DMS53 treated with DMSO at 0.1 percent for 48 hours (cell line): ENCODE measurements around the gene VPS26C.
"Not testable (repeated sequence)": the region's sequence is repeated elsewhere in the genome, so short reads cannot be mapped to it uniquely, and the experiment has no call there.

Source experiments
- DNase-seq: peaks from one replicate; lab custom pipeline; 2025; ENCODE audit not compliant: unreplicated experiment; lab: John Stamatoyannopoulos, UW

VPS26C gene

GRCh38 chr21:37231671-37232070 is 35.5 kb downstream of the VPS26C start:
- DNase-seq = no peak

DNA sequence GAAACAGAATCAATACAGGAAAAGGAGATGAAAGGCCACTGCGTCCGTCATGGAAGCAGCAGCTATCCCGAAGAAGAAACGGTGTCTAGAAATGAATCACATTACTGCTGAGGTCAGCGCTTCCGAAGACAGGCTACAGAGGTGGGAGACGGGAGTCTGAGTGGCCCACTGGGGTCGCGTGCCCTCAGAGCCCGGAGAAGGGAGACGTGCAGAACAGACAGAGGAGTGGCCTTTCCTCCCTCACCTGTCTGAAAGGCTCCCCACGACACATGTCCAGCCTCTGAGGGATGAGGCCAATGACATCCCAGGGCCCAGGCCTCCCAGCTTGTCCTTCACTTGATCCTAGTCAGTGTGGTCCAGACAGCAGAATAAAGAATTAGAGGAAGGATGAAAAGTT is 35.9 kb downstream of the VPS26C start:
- DNase-seq = no peak

- DNase-seq = peak; percentile 67
Observed at GRCh38 chr21:37230632-37231248, 36.4 kb downstream of the VPS26C start.

DNA sequence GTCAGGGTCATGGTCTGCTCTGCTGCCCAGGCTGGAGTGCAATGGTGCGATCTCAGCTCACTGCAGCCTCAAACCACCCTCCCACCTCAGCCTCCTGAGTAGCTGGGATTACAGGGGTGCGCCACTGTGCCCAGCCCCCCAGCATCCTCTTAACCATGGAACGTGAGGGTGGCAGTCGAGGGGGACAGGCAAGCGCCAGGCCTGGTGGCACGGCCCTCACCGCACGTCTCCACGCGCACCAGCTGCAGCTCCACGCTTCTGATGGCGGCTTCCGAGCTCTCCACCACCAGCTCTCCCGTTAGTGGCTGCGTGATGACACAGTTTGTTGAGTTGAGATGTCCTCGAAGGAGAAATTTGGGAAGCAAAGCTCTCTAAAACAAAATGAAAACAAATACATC is 39.1 kb downstream of the VPS26C start:
- no peak for DNase-seq

DNA sequence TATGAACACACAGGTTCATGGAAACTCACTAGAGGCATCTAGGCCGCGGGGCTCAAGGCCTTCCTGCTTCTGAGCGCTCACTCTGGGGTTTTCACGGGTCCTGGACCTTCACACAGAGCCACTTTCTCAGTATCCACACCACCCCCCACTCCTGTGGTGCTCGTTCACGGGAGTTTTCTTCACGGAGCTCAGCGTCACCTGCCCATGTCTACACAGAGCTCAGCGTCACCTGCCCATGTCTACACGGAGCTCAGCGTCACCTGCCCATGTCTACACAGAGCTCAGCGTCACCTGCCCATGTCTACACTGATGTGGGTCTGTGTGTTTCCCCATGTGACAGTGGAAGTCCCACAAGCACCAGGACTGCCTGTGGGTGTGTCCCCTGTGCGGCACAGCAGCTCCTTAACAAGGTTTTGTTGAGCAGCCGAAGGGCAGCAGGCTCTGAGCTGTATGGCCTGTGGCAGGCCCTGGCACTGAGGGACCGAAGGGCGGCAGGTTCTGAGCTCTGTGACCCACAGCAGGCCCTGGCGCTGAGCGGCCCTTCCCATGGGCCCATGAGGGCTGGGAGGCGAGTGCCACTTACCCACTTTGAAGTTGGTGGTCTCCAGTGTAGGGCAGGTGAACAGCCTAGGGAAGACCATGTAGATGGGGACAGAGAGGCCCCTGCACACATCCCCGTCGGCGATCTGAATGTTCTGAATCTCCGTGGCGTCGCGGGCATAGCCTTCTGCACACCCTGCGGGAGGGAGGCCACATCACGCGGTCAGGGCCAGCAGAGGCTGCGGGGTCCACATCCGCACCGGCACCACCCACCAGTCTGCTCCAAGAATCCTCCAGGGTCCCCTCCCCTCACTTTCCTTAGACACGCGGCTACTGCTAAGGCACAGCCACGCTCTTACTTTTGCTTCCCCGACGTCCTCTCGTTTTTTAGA is 39.8 kb downstream of the VPS26C start:
- no peak for DNase-seq

DNA sequence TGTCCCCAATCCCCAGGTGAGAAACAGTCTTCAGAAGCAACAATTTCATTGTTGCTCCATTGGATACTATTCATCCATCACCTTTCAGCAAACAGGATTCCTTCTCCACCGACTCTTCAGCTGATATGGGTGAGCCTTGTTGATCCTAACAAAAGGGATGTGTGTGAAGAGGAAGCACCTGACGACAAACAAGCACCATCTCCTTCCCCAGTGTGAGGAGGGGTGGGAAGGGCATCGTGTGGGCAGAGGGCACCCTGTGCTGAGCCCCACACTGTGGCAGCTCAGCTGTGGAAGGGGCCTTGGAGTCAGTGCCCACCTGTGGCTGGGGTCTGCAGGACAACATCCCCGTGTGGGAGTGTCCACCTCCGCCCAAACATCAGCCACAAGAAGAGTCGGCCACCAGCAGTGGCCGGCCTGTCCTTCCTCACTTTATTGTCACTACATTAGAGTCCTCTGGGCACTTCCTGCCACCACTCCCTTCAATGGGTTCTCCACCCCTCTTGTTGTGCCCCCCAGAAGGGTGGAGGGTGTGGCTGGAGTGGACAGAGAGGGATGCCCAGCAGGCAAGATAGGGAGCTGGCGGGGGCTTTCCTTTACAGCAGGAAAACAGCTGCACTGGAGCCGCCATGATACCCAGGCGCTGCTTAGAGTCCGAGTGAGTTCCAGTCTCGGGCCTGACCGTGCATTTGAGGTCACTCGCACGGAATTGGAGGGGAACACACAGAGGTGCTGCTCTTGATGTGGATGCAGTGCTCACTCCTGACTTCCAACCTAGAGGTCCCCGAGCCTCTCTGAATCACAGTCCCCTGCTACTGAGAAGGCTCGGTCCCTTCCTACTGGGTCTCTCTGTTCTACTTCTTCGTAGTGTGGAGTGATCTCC is 40.9 kb downstream of the VPS26C start:
- no peak for DNase-seq

DNA sequence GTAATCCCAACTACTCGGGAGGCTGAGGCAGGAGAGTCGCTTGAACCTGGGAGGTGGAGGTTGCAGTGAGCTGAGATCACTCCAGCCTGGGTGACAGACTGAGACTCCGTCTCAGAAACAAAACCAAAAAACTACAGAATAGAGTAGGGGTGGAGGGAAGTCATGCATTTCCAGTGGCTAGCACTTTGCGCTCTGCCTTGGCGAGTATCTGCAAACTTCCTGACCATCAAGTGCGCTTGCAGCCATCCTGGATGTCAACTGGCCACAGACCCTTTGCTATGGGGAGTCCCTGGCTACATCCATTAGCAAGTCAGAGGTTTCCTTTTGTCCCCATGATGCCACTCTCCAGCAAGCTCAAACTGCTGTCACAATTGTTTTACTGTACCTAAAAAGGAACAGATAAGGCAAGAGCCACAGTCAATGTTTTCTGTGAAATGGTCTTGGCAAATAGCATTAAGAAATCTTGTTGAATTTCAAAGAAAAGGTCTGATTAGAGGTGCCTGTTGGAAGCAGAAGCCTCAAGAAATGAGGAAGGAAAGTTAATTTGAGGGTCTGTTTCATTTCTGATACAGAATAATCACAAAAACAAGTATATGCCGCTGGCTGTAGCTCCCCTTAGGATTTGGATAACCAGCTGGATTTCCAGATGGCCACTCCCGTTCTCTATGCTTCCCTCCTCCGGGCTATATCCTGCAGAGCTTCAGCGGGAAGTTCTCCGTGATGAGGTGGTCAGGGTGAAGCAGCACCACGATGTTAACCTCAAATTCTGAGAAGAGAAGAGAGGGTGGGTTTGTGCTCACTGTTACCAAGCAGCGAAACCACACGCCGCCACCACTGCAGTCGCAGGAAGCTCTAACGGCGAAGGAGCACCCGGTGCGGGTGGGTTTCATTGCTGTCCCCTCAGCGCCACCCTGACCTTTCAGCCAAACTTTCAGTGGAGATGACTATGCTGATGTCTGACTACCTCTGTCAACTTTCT is 42.0 kb downstream of the VPS26C start:
- no peak for DNase-seq

- DNase-seq = no peak
Observed at GRCh38 chr21:37223804-37224345, 43.3 kb downstream of the VPS26C start.

- DNase-seq = not testable (repeated sequence)
Observed at GRCh38 chr21:37222248-37222647, 44.9 kb downstream of the VPS26C start.

- DNase-seq = peak; percentile 73
Observed at GRCh38 chr21:37220981-37221664, 46.0 kb downstream of the VPS26C start.

- peak; percentile 45 for DNase-seq
Observed at GRCh38 chr21:37220433-37220980, 46.6 kb downstream of the VPS26C start.

DNA sequence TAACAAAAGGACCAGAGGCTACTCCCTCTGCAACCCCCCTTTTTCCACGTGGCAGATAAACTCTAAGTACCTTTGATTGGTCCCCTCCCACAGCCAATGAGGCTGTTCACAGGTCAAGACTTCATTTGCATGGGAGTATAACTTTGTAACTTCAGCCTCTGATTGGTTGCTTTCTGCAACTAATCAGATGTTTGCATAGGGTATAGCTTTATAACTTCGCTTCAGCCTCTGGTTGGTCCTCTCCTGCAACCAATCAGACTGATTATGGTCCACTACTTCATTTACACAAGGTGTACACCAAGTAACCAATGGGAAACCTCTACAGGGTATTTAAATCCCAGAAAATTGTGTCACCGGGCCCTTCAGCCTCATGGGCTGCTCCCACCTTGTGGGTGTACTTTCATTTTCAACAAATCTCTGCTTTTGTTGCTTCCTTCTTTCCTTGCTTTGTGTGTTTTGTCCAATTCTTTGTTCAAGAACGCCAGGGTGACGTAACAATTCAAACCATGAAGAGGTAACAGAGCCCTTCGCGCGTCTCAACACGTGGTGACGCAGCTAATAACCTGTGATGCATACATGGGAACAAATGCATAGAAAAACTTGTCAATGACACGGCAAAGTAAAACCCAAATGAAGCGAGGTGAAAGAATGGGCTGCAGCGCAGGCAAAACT is 47.2 kb downstream of the VPS26C start:
- peak; percentile 11 for DNase-seq

DNA sequence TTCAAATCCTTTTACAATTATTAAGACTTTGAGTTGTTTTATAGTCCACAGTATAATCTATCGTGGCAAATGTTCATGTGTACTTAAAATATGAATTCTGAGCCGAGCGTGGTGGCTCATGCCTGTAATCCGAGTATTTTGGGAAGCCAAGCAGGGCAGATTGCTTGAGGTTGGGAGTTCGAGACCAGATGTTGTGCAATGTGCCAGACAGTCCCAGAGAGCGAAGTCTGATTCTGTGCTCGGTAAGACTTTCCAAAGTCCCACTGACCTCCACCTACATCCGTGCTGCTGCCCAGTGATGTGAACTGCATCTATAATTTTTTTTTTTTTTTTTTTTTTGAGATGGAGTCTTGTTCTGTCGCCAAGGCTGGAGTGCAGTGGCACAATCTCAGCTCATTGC is 52.2 kb downstream of the VPS26C start:
- no peak for DNase-seq

DNA sequence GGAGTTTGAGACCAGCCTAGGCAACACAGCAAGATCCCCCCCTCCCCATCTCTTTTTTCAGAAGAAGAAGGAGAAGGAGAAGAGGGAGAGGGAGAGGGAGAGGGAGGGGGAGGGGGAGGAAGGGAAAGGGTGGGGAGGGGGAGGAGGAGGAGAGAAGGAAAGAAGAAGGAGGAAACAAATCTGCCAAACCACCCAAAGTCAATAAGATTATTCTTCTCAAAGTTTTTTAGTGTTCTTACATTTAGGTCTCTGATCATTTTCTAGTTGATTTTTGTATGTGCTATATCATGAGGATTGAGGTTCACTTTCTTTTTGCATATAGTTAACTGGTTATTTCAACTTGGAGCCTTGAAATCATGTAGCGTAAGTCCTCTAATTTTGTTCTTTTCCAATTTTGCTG is 56.3 kb downstream of the VPS26C start:
- no peak for DNase-seq

GRCh38 chr21:37210130-37210529 is 57.0 kb downstream of the VPS26C start:
- no peak for DNase-seq

DNA sequence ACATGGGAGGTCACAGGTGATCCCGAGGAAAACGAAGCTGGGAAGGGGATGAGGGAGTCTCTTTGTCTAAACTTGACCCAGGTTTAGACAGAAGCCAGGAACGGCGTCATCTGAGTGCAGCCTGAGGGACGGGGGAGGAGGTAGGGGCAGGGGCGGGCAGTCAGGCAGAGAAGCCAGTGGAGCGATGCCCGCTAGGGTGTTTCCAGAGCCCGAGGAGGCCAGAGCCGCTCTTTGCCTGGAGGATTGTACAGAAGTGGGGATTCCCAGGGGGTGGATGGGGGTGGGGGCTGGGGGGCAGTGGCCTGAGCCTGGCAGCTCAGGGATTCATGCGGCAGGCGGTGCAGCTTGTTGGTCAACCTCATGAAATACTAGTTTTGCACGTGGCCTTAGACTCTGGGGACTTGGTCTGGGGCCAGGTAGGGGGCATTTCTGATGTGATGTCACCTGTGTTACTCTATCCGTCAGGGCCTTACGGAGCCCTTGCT is 58.4 kb downstream of the VPS26C start:
- DNase-seq = no peak

GRCh38 chr21:37208056-37208721 is 58.9 kb downstream of the VPS26C start:
- DNase-seq = no peak

GRCh38 chr21:37207441-37208009 is 59.6 kb downstream of the VPS26C start:
- DNase-seq = no peak
